Endothelial cell of umbilical vein (primary cell): Measurements from ENCODE around the gene STX5.

Experiments
- EZH2 ChIP-seq: IDR thresholded peaks from 2 replicates; pipeline ENCODE4 v1.6.1; 2012; ENCODE audit warnings: borderline replicate concordance, low read depth, mild to moderate bottlenecking, moderate library complexity, low read length, inconsistent platforms; ENCODE audit not compliant: severe bottlenecking
- MYC ChIP-seq: IDR thresholded peaks from one replicate; pipeline ENCODE4 v1.6.1; 2011; ENCODE audit warnings: mild to moderate bottlenecking, low read depth, low read length
- POLR2A ChIP-seq: IDR thresholded peaks from 2 replicates; pipeline ENCODE4 v1.6.1; 2012; ENCODE audit warnings: low read depth, mild to moderate bottlenecking, control low read depth, low read length
- POLR2AphosphoS5 ChIP-seq: IDR thresholded peaks from 2 replicates; pipeline ENCODE4 v1.6.1; 2012; ENCODE audit warnings: low read depth, mild to moderate bottlenecking, control low read depth, low read length, moderate library complexity; ENCODE audit not compliant: insufficient read depth
- TF ChIP-seq, protein P1 (sequence below), 2 donors: IDR thresholded peaks; 1 replicate in 1 of 2; 2 replicates in 1 of 2; pipeline ENCODE4 v1.5.1; 2011; ENCODE audit warnings: low read length in 2 of 2, mild to moderate bottlenecking in 2 of 2, moderate library complexity in 2 of 2, control low read depth in 1 of 2, inconsistent platforms in 1 of 2, low read depth in 1 of 2; ENCODE audit not compliant: insufficient read depth in 1 of 2; ENCODE audit errors: extremely low read depth in 1 of 2
- TF ChIP-seq, protein P2 (sequence below): IDR thresholded peaks from 2 replicates; pipeline ENCODE4 v1.6.1; 2011; ENCODE audit not compliant: insufficient read depth, insufficient read length

DNA sequence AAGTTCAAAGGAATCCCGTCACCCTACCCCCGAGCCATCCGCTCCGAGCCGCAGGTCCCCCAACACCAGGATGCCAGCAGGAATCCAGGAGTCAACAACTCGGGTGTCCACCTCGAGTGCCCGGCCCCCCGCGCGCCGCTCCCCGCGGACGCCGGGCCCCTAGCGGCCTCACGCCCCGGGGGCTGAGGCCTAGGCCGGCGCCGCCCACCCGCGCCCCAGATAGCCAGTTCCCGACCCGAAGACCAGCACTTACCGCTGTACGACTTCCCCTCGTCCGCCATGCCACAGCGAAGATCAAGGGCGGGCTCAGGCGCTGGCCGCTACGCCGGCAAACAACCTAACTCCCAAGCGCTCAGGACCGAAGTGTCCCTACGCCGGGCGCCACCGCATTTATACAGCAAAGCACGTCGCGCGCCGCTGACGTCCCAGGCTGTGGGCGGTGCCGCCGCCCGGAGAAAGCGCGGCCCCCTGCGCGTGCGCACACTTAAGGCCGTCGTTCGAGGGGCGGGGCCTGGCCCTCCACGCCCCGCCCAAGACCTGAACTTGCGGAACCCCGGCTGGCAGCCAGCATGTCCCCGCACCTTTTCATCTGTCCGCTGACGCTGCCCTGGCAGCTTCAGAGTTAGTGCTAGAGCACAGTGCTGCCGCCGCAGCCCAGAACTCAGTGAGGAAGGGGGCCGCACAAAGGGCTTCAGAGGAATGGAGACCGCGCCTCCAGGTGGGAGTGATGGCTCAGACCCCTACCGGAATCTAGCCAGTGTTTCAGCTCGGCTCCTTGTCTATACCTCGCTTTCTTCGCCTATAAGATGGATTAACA, 26.6 kb downstream of the STX5 start, which contains the start of gene NXF1:
- TF ChIP-seq, protein P1, sequence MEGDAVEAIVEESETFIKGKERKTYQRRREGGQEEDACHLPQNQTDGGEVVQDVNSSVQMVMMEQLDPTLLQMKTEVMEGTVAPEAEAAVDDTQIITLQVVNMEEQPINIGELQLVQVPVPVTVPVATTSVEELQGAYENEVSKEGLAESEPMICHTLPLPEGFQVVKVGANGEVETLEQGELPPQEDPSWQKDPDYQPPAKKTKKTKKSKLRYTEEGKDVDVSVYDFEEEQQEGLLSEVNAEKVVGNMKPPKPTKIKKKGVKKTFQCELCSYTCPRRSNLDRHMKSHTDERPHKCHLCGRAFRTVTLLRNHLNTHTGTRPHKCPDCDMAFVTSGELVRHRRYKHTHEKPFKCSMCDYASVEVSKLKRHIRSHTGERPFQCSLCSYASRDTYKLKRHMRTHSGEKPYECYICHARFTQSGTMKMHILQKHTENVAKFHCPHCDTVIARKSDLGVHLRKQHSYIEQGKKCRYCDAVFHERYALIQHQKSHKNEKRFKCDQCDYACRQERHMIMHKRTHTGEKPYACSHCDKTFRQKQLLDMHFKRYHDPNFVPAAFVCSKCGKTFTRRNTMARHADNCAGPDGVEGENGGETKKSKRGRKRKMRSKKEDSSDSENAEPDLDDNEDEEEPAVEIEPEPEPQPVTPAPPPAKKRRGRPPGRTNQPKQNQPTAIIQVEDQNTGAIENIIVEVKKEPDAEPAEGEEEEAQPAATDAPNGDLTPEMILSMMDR (IDR thresholded peaks at IDR 0.05; ENCODE audit: extremely low read depth in 1 of 2, insufficient read depth in 1 of 2, low read depth in 1 of 2, low read length in 2 of 2), result peak in 1 of 2 donors; percentile 11
- peak; percentile 100 for TF ChIP-seq POLR2AphosphoS5
- TF ChIP-seq POLR2A, result peak; percentile 100
- TF ChIP-seq, protein P2, sequence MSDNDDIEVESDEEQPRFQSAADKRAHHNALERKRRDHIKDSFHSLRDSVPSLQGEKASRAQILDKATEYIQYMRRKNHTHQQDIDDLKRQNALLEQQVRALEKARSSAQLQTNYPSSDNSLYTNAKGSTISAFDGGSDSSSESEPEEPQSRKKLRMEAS, result peak; percentile 37
- TF ChIP-seq MYC, result peak; percentile 0
- no peak for TF ChIP-seq EZH2
